ENCODE measurements around the gene FSCN2.

FSCN2 gene

DNA sequence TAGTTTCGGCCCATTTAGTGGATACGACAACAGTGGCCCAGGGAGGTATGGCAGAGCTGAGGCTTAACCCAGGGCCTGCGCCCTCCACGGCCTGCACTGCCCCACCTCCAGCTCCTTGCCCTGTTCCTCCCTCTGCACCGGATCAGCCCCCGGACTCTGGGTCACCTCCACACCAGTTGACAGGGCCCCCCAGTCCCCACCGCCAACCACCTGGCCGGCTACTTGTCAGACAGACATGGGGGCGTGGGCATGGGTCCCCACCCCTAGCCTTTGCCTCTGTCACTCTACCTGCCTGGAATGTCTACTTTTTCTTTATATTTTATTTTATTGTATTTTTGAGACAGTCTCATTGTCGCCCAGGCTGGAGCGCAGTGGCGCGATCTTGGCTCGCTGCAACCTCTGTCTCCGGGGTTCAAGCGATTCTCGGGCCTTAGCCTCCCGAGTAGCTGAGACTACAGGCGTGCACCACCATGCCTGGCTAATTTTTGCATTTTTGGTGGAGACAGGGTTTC lies 12.6 kb upstream of the FSCN2 start:
- CTCF ChIA-PET: interaction anchor here (1.1 to 1.4 kb wide), 3 partner anchors 31 to 85 kb away, joined by 3 to 5 read pairs (median 4); no protein-coding TSS in a partner anchor
- TF ChIP-seq, protein P1, sequence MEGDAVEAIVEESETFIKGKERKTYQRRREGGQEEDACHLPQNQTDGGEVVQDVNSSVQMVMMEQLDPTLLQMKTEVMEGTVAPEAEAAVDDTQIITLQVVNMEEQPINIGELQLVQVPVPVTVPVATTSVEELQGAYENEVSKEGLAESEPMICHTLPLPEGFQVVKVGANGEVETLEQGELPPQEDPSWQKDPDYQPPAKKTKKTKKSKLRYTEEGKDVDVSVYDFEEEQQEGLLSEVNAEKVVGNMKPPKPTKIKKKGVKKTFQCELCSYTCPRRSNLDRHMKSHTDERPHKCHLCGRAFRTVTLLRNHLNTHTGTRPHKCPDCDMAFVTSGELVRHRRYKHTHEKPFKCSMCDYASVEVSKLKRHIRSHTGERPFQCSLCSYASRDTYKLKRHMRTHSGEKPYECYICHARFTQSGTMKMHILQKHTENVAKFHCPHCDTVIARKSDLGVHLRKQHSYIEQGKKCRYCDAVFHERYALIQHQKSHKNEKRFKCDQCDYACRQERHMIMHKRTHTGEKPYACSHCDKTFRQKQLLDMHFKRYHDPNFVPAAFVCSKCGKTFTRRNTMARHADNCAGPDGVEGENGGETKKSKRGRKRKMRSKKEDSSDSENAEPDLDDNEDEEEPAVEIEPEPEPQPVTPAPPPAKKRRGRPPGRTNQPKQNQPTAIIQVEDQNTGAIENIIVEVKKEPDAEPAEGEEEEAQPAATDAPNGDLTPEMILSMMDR (IDR thresholded peaks at IDR 0.05; ENCODE audit: control extremely low read depth, extremely low read depth, low read depth, missing control alignments): no peak
- POLR2A ChIA-PET: no interaction called here
- no peak for DNase-seq (ENCODE audit: extremely low spot score)

DNA sequence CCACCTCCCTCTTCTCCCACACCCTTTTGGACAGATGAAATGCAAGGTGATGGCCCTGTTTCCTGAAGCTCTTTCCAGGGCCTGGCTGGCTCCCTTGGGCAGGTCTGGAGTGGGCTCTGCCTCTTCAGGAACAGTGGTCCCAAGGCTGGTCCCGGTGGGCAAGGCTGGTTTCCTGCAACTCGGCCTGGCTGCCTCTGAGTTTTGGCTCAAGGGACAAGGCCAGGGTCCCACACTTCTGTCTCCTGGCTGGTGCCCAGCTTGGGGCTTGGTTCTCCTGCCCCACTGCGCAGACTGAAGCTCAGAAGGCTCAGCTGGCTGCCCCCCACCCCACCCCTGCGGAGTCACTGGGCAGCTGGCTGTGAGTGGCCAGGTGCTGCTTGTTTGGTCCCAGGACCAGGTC lies 11.7 kb upstream of the FSCN2 start:
- no peak for DNase-seq (ENCODE audit: extremely low spot score)
- ChIA-PET POLR2A (interaction anchor here (1.6 kb wide), 1 partner anchor 13 kb away, joined by 3 read pairs; no protein-coding TSS in a partner anchor), CTCF (interaction anchor here (0.7 to 1.1 kb wide), 2 partner anchors 32 to 36 kb away, joined by 3 read pairs; partner anchors contain the start of gene FAAP100)
- TF ChIP-seq, protein P1 (IDR thresholded peaks at IDR 0.05; ENCODE audit: control extremely low read depth, extremely low read depth, low read depth, missing control alignments): no peak

GRCh38 chr17:81517009-81517338 lies 11.2 kb upstream of the FSCN2 start:
- DNase-seq (ENCODE audit: extremely low spot score): no peak
- POLR2A ChIA-PET: interaction anchor here (1.1 to 2.0 kb wide), 3 partner anchors 9 to 36 kb away, joined by 3 to 8 read pairs (median 5); no protein-coding TSS in a partner anchor
- CTCF ChIA-PET: interaction anchor here (1.9 to 3.9 kb wide), 2 partner anchors 35 to 84 kb away, joined by 5 to 20 read pairs; partner anchors contain the start of gene FAAP100
- TF ChIP-seq, protein P1 (IDR thresholded peaks at IDR 0.05; ENCODE audit: control extremely low read depth, extremely low read depth, low read depth, missing control alignments): no peak

DNA sequence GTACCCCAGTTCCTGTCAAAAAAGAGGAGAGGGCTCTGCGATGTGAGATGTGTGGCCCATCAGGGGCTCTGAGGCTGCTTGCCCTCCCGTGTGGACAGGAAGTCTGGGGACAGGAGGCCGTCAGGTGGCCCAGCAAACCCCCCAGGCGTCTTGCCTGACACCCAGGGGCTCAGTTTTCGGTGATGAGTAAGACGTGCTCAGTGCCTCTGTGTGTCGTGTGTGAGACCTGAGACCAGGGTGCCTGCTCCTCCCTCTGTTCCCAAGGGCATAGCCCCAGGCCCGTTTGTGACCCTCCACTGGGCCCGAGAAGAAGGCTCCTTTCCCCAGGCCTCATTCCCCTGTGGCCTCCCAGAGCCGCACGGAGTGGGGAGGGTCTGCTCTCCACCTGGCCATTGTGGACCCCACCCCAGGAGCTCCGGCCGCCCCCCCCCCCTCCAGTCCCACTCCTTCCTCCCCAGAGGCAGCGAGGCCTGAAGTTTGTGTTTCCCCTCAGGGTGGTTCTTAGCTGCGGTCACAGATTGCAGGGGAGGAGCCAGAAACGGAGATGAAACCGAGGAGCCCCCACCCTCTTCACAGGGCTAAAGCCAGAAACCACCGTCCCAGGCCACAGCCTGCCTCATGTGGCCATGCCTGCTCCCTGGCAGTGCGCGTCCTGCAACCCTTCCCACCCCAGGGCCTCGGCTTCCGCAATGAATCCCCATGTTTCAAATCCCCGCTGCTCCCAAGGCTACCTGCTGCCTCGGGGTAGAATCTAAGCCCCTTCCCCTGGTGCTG lies 10.7 kb upstream of the FSCN2 start:
- ChIA-PET POLR2A (interaction anchor here (0.6 to 2.0 kb wide), 4 partner anchors 9 to 1371 kb away, joined by 3 to 8 read pairs (median 4); no protein-coding TSS in a partner anchor), CTCF (interaction anchor here (1.1 to 3.9 kb wide), 6 partner anchors 8 to 184 kb away, joined by 3 to 20 read pairs (median 6); partner anchors contain the start of gene FAAP100)
- TF ChIP-seq, protein P1 (IDR thresholded peaks at IDR 0.05; ENCODE audit: control extremely low read depth, extremely low read depth, low read depth, missing control alignments): no peak
- peak; percentile 88 for DNase-seq (ENCODE audit: extremely low spot score)

- CTCF ChIA-PET: interaction anchor here (1.0 to 3.9 kb wide), 14 partner anchors 9 to 295 kb away, joined by 3 to 20 read pairs (median 4); partner anchors contain the start of genes CEP131, FAAP100 and SLC38A10
- TF ChIP-seq, protein P1 (IDR thresholded peaks at IDR 0.05; ENCODE audit: control extremely low read depth, extremely low read depth, low read depth, missing control alignments): peak; percentile 1
- POLR2A ChIA-PET: interaction anchor here (0.6 to 2.0 kb wide), 3 partner anchors 10 to 1372 kb away, joined by 4 to 8 read pairs (median 5); no protein-coding TSS in a partner anchor
- DNase-seq (ENCODE audit: extremely low spot score): no peak
Measured at GRCh38 chr17:81518113-81518784, 9.9 kb upstream of the FSCN2 start.

GRCh38 chr17:81518785-81519283 lies 9.3 kb upstream of the FSCN2 start:
- TF ChIP-seq, protein P1 (IDR thresholded peaks at IDR 0.05; ENCODE audit: control extremely low read depth, extremely low read depth, low read depth, missing control alignments): no peak
- DNase-seq (ENCODE audit: extremely low spot score): peak; percentile 63
- POLR2A ChIA-PET: interaction anchor here (2.0 kb wide), 1 partner anchor 11 kb away, joined by 8 read pairs; no protein-coding TSS in a partner anchor
- CTCF ChIA-PET: interaction anchor here (1.0 to 3.9 kb wide), 15 partner anchors 9 to 296 kb away, joined by 3 to 20 read pairs (median 4); partner anchors contain the start of genes CEP131, FAAP100 and SLC38A10

Data from GM10248 (cell line).